Measurements from ENCODE around the gene ISCU.

DNA sequence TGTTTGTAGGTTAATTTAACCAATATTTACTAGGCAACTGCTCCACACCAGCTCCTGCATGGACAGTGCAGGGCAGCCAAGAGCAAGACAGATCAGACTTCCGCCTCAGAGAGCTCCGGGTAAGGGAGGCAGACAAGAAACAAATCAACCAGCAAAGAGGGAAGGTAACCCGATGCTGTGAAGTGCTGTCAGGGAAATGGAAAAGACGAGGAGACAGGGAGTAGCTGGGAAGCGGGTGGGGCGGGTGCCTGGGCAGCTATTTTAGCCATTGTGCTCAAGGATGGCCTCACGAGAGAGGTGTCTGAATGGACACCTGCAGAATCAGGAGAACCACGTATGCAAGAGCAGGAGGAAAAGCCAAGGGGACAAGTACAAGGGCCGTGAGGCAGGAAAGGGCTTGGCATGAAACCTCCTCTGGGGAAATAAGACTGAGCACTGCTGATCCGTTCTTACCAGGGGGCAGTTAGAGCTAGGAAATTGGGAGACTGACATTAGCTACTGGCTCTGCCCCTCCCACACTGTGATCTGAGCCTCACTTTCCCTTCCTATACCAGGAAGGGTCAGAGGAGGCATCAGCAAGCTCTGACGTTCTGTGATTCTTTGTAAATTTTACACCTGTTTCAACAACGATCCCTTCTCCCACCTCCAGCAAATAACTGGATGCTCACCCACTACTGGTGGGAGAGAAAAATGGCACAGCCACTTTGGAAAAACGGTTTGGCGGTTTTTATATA is 42.0 kb downstream of the ISCU start:
- TF ChIP-seq, protein P1, sequence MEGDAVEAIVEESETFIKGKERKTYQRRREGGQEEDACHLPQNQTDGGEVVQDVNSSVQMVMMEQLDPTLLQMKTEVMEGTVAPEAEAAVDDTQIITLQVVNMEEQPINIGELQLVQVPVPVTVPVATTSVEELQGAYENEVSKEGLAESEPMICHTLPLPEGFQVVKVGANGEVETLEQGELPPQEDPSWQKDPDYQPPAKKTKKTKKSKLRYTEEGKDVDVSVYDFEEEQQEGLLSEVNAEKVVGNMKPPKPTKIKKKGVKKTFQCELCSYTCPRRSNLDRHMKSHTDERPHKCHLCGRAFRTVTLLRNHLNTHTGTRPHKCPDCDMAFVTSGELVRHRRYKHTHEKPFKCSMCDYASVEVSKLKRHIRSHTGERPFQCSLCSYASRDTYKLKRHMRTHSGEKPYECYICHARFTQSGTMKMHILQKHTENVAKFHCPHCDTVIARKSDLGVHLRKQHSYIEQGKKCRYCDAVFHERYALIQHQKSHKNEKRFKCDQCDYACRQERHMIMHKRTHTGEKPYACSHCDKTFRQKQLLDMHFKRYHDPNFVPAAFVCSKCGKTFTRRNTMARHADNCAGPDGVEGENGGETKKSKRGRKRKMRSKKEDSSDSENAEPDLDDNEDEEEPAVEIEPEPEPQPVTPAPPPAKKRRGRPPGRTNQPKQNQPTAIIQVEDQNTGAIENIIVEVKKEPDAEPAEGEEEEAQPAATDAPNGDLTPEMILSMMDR (IDR thresholded peaks at IDR 0.05): no peak
- TF ChIP-seq EZH2phosphoT487 (IDR thresholded peaks at IDR 0.05) (no peak), EZH2 (IDR thresholded peaks at IDR 0.05) (no peak)

Data from neural progenitor cell (in vitro differentiated cells).